Caco-2 (cell line): ENCODE measurements around the gene STAG1. TPM values are rescaled to one million over a fixed set of nuclear protein-coding genes. Genes with fewer than 3 reads are reported as not detected.
"Not testable (repeated sequence)": the region's sequence is repeated elsewhere in the genome, so short reads cannot be mapped to it uniquely, and the experiment has no call there.

Source experiments
- BruUV-seq: library from RNA; stranded (reverse); fragments of 400-500 nt; replicated peaks from 2 replicates; lab custom pipeline; 2021; lab: Mats Ljungman, UMichigan
- CTCF ChIA-PET: fragments of 300-600 bp; sonication (Branson Sonifier 250); formaldehyde crosslinking; loops from one replicate; lab custom pipeline; 2022; ENCODE audit warnings: antibody characterized with exemption; lab: Charles Lee
- POLR2A ChIA-PET: fragments of 300-600 bp; sonication (Branson Sonifier 250); formaldehyde crosslinking; loops from one replicate; lab custom pipeline; 2022; ENCODE audit warnings: antibody characterized with exemption; lab: Charles Lee
- DNase-seq, 2 experiments: peaks; one replicate each; pipeline versions ENCODE4 v3.0.0 to v3.0.0-alpha.2; 2020 to 2022
- H3K27me3 ChIP-seq: replicated peaks from 2 replicates; pipeline ENCODE4 v1.6.0; 2011; ENCODE audit warnings: low read length; ENCODE audit not compliant: control insufficient read depth, insufficient read depth
- H3K36me3 ChIP-seq: 2 replicates; pipeline ENCODE4 v1.5.1; 2011; ENCODE audit warnings: low read length; ENCODE audit not compliant: control insufficient read depth, insufficient read depth
- H3K4me1 ChIP-seq: fragments of 250-450 bp; sonication (Bioruptor Pico); 2 replicates; pipeline ENCODE4 v1.5.1; 2020; ENCODE audit warnings: mild to moderate bottlenecking
- H3K4me3 ChIP-seq: 2 replicates; pipeline ENCODE4 v1.5.1; 2011; ENCODE audit warnings: low read depth, mild to moderate bottlenecking, control low read depth, low read length
- H3K9me3 ChIP-seq: fragments of 250-450 bp; sonication (Bioruptor Pico); 2 replicates; pipeline ENCODE4 v1.5.1; 2020; ENCODE audit warnings: mild to moderate bottlenecking, moderate library complexity
- H3K27ac Mint-ChIP-seq: one replicate; pipeline ENCODE4 v1.8.0; 2022; ENCODE audit warnings: mixed read lengths; ENCODE audit not compliant: unreplicated experiment
- H3K27me3 Mint-ChIP-seq: one replicate; pipeline ENCODE4 v1.8.0; 2022; ENCODE audit warnings: mixed read lengths; ENCODE audit not compliant: insufficient read depth, unreplicated experiment
- H3K36me3 Mint-ChIP-seq: one replicate; pipeline ENCODE4 v1.8.0; 2022; ENCODE audit warnings: mild to moderate bottlenecking, mixed read lengths; ENCODE audit not compliant: insufficient read depth, unreplicated experiment
- H3K4me1 Mint-ChIP-seq: one replicate; pipeline ENCODE4 v1.8.0; 2022; ENCODE audit warnings: low read depth, mixed read lengths; ENCODE audit not compliant: unreplicated experiment
- H3K4me3 Mint-ChIP-seq: one replicate; pipeline ENCODE4 v1.8.0; 2022; ENCODE audit warnings: mild to moderate bottlenecking, moderate library complexity, mixed read lengths; ENCODE audit not compliant: unreplicated experiment
- H3K9me3 Mint-ChIP-seq: one replicate; pipeline ENCODE4 v1.8.0; 2022; ENCODE audit warnings: mixed read lengths; ENCODE audit not compliant: unreplicated experiment
- CTCF ChIP-seq, 2 experiments: fragments of 200-600 bp in 1 of 2; IDR thresholded peaks; 1 replicate in 1 of 2; 2 replicates in 1 of 2; pipeline versions ENCODE4 v1.5.1 to v1.8.0; 2011 to 2022; ENCODE audit warnings: antibody characterized with exemption in 1 of 2, control low read depth in 1 of 2, inconsistent platforms in 1 of 2, low read depth in 1 of 2, low read length in 1 of 2, mild to moderate bottlenecking in 1 of 2, moderate library complexity in 1 of 2; ENCODE audit not compliant: insufficient read depth in 1 of 2, severe bottlenecking in 1 of 2, unreplicated experiment in 1 of 2
- intact Hi-C: fragments of 100-400 bp; cut with micrococcal nuclease; formaldehyde crosslinking; loops from one replicate; pipeline ENCODE4 v1.10.0; 2022; ENCODE audit not compliant: unreplicated experiment
- total RNA-seq: library from RNA; stranded (reverse); gene quantifications from 2 replicates; pipeline ENCODE4 v1.2.3, GENCODE V29; 2022

The STAG1 gene
- total RNA-seq, 1 experiment from 2014 or later: 37.5 TPM

- H3K4me1 Mint-ChIP-seq: peaks cover 7% of the 10 kb centered on the region
- peaks cover 9% of the 10 kb centered on the region for H3K9me3 Mint-ChIP-seq
- TF ChIP-seq CTCF (IDR thresholded peaks at IDR 0.05; ENCODE audit: insufficient read depth in 1 of 2, low read depth in 1 of 2, low read length in 1 of 2, severe bottlenecking in 1 of 2, unreplicated experiment in 1 of 2): no peak
- no TSS peak for BruUV-seq
- no peaks in the 10 kb centered on the region for H3K27me3 Mint-ChIP-seq
- POLR2A ChIA-PET: no interaction called here
- Histone ChIP-seq H3K4me1 (no peaks in the 10 kb centered on the region), H3K9me3 (peaks cover 13% of the 10 kb centered on the region), H3K4me3 (no peak overlapping the region), H3K36me3 (no peaks in the 10 kb centered on the region), H3K27me3 (no peaks in the 10 kb centered on the region)
- H3K27ac Mint-ChIP-seq: no peak overlapping the region
- no peak for DNase-seq
- H3K4me3 Mint-ChIP-seq: no peak overlapping the region
- intact Hi-C loops: no loop called here
- CTCF ChIA-PET: no interaction called here
- H3K36me3 Mint-ChIP-seq: peaks cover 5% of the 10 kb centered on the region
These were observed 101.7 kb downstream of the STAG1 start for GRCh38 chr3:136650461-136650860.

GRCh38 chr3:136645915-136646314 is 106.3 kb downstream of the STAG1 start:
- POLR2A ChIA-PET: no interaction called here
- H3K27ac Mint-ChIP-seq: no peak overlapping the region
- no peaks in the 10 kb centered on the region for H3K36me3 Mint-ChIP-seq
- H3K4me3 ChIP-seq: no peak overlapping the region
- no peak for TF ChIP-seq CTCF (IDR thresholded peaks at IDR 0.05; ENCODE audit: insufficient read depth in 1 of 2, low read depth in 1 of 2, low read length in 1 of 2, severe bottlenecking in 1 of 2, unreplicated experiment in 1 of 2)
- no peaks in the 10 kb centered on the region for H3K9me3 Mint-ChIP-seq
- no peaks in the 10 kb centered on the region for H3K36me3 ChIP-seq
- no peaks in the 10 kb centered on the region for H3K9me3 ChIP-seq
- no peak overlapping the region for H3K4me3 Mint-ChIP-seq
- no peaks in the 10 kb centered on the region for H3K27me3 ChIP-seq
- no TSS peak for BruUV-seq
- H3K27me3 Mint-ChIP-seq: no peaks in the 10 kb centered on the region
- CTCF ChIA-PET: no interaction called here
- no peaks in the 10 kb centered on the region for H3K4me1 ChIP-seq
- H3K4me1 Mint-ChIP-seq: peaks cover 7% of the 10 kb centered on the region
- DNase-seq: no peak
- intact Hi-C loops: no loop called here

- no peak for TF ChIP-seq CTCF (IDR thresholded peaks at IDR 0.05; ENCODE audit: insufficient read depth in 1 of 2, low read depth in 1 of 2, low read length in 1 of 2, severe bottlenecking in 1 of 2, unreplicated experiment in 1 of 2)
- POLR2A ChIA-PET: no interaction called here
- no peaks in the 10 kb centered on the region for H3K4me1 ChIP-seq
- no peak overlapping the region for H3K27ac Mint-ChIP-seq
- no peak overlapping the region for H3K4me3 ChIP-seq
- BruUV-seq: no TSS peak
- no peaks in the 10 kb centered on the region for H3K36me3 Mint-ChIP-seq
- peaks cover 7% of the 10 kb centered on the region for H3K4me1 Mint-ChIP-seq
- H3K27me3 Mint-ChIP-seq: no peaks in the 10 kb centered on the region
- no peak overlapping the region for H3K4me3 Mint-ChIP-seq
- CTCF ChIA-PET: no interaction called here
- H3K27me3 ChIP-seq: no peaks in the 10 kb centered on the region
- no peaks in the 10 kb centered on the region for H3K36me3 ChIP-seq
- intact Hi-C loops: no loop called here
- H3K9me3 ChIP-seq: no peaks in the 10 kb centered on the region
- DNase-seq: no peak
- H3K9me3 Mint-ChIP-seq: no peaks in the 10 kb centered on the region
These were observed 108.0 kb downstream of the STAG1 start for GRCh38 chr3:136644212-136644611.

- DNase-seq, H3K36me3 Mint-ChIP-seq, H3K27me3 ChIP-seq, H3K27me3 Mint-ChIP-seq, BruUV-seq, CTCF ChIA-PET, H3K4me1 ChIP-seq, H3K27ac Mint-ChIP-seq, intact Hi-C loops, H3K9me3 ChIP-seq, H3K4me3 Mint-ChIP-seq, H3K4me3 ChIP-seq, POLR2A ChIA-PET, H3K9me3 Mint-ChIP-seq, H3K36me3 ChIP-seq, H3K4me1 Mint-ChIP-seq: not testable (repeated sequence)
These were observed 108.8 kb downstream of the STAG1 start for GRCh38 chr3:136643380-136643779.
